Ishikawa (cell line): ENCODE measurements around the gene CCL5.

Source experiments
- CEBPB ChIP-seq: IDR thresholded peaks from 2 replicates; pipeline ENCODE4 v1.6.1; 2012
- CREB1 ChIP-seq: IDR thresholded peaks from 2 replicates; pipeline ENCODE4 v1.6.1; 2012; ENCODE audit warnings: low read depth
- EGR1 ChIP-seq: IDR thresholded peaks from 2 replicates; pipeline ENCODE4 v1.6.1; 2012
- EP300 ChIP-seq: IDR thresholded peaks from 2 replicates; pipeline ENCODE4 v1.6.1; 2012; ENCODE audit warnings: borderline replicate concordance
- FOXM1 ChIP-seq: IDR thresholded peaks from 2 replicates; pipeline ENCODE4 v1.6.1; 2012; ENCODE audit warnings: low read depth, borderline replicate concordance
- NFIC ChIP-seq: IDR thresholded peaks from 2 replicates; pipeline ENCODE4 v1.6.1; 2012
- RAD21 ChIP-seq: IDR thresholded peaks from 2 replicates; pipeline ENCODE4 v1.6.1; 2012; ENCODE audit warnings: low read depth
- TAF1 ChIP-seq: IDR thresholded peaks from 2 replicates; pipeline ENCODE4 v1.6.1; 2012; ENCODE audit warnings: low read depth, mild to moderate bottlenecking
- TCF12 ChIP-seq: IDR thresholded peaks from 2 replicates; pipeline ENCODE4 v1.6.1; 2012; ENCODE audit warnings: low read depth
- TEAD4 ChIP-seq: IDR thresholded peaks from 2 replicates; pipeline ENCODE4 v1.6.1; 2012
- YY1 ChIP-seq: IDR thresholded peaks from 2 replicates; pipeline ENCODE4 v1.6.1; 2012; ENCODE audit warnings: low read depth
- ZBTB7A ChIP-seq: IDR thresholded peaks from 2 replicates; pipeline ENCODE4 v1.6.1; 2012; ENCODE audit warnings: low read depth
- TF ChIP-seq, protein P1 (sequence below): IDR thresholded peaks from 2 replicates; pipeline ENCODE4 v1.6.1; 2012; ENCODE audit warnings: low read depth, mild to moderate bottlenecking
- TF ChIP-seq, protein P2 (sequence below): IDR thresholded peaks from 2 replicates; pipeline ENCODE4 v1.6.1; 2012
- TF ChIP-seq, protein P3 (sequence below): IDR thresholded peaks from 2 replicates; pipeline ENCODE4 v1.6.1; 2012

The CCL5 gene

DNA sequence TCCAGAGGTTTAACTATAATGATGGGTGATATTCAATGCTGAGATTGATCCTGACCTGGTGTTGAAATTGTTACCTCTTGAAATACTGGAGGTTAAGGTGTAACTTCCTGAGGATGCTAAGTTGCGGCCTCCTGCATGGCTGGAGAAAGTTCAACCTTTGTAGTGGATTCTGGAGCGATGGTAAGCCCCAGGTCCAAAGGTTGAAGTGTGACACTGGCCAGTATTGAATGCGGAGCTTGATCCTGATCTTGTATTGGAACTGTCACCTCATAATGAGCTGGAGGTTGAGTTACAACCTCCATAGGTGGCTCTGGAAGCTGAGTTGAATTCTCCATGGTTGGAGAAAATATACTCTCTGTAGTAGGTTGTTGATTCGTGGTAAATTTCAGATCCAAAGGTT, 33.4 kb upstream of the CCL5 start:
- TF ChIP-seq CREB1 (no peak), RAD21 (no peak), FOXM1 (no peak), EP300 (no peak), CEBPB (no peak), YY1 (no peak)
- TF ChIP-seq, protein P1, sequence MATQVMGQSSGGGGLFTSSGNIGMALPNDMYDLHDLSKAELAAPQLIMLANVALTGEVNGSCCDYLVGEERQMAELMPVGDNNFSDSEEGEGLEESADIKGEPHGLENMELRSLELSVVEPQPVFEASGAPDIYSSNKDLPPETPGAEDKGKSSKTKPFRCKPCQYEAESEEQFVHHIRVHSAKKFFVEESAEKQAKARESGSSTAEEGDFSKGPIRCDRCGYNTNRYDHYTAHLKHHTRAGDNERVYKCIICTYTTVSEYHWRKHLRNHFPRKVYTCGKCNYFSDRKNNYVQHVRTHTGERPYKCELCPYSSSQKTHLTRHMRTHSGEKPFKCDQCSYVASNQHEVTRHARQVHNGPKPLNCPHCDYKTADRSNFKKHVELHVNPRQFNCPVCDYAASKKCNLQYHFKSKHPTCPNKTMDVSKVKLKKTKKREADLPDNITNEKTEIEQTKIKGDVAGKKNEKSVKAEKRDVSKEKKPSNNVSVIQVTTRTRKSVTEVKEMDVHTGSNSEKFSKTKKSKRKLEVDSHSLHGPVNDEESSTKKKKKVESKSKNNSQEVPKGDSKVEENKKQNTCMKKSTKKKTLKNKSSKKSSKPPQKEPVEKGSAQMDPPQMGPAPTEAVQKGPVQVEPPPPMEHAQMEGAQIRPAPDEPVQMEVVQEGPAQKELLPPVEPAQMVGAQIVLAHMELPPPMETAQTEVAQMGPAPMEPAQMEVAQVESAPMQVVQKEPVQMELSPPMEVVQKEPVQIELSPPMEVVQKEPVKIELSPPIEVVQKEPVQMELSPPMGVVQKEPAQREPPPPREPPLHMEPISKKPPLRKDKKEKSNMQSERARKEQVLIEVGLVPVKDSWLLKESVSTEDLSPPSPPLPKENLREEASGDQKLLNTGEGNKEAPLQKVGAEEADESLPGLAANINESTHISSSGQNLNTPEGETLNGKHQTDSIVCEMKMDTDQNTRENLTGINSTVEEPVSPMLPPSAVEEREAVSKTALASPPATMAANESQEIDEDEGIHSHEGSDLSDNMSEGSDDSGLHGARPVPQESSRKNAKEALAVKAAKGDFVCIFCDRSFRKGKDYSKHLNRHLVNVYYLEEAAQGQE, result no peak
- TF ChIP-seq, protein P2, sequence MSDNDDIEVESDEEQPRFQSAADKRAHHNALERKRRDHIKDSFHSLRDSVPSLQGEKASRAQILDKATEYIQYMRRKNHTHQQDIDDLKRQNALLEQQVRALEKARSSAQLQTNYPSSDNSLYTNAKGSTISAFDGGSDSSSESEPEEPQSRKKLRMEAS, result no peak

GRCh38 chr17:35912942-35913341, 32.8 kb upstream of the CCL5 start:
- TF ChIP-seq CEBPB, result no peak
- no peak for TF ChIP-seq CREB1
- TF ChIP-seq EP300, result no peak
- TF ChIP-seq, protein P3, sequence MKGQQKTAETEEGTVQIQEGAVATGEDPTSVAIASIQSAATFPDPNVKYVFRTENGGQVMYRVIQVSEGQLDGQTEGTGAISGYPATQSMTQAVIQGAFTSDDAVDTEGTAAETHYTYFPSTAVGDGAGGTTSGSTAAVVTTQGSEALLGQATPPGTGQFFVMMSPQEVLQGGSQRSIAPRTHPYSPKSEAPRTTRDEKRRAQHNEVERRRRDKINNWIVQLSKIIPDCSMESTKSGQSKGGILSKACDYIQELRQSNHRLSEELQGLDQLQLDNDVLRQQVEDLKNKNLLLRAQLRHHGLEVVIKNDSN, result no peak
- TF ChIP-seq EGR1, result no peak
- no peak for TF ChIP-seq ZBTB7A
- no peak for TF ChIP-seq RAD21
- no peak for TF ChIP-seq NFIC
- TF ChIP-seq TEAD4, result no peak
- TF ChIP-seq, protein P2, result no peak
- TF ChIP-seq YY1, result no peak

DNA sequence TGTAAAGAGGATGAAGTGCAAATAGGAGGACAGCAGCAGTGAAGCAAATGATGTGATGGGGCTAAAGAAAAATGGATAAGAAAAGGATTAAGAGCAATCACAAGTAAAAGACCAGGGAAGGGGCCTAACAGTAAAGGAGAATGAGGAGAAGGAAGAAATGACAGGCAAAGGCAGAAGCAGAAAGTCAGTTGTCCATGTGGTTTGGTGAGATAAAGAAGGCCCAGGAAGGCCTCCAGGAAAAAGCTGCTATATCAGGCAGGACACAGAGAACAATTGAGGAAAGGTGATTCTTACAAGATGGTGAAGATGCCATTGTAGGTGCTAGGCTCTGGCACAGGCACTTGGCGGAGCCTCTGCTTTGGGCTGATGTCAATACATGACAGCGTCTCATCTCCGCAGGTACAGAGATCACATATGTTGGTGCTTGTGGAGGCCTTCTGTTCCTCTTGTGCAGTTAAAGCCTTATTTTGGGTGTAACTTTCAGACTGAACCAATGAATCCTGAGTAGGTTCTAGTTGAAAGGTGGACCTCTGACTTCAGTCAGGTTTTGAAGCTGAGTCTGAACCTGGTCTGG, 32.3 kb upstream of the CCL5 start:
- TF ChIP-seq EGR1 (no peak), TCF12 (no peak), NFIC (no peak), CREB1 (no peak), EP300 (no peak), RAD21 (no peak), YY1 (no peak), FOXM1 (no peak), ZBTB7A (no peak), TAF1 (no peak), TEAD4 (no peak), CEBPB (no peak)
- TF ChIP-seq, protein P3, result no peak
- TF ChIP-seq, protein P2, result no peak
- TF ChIP-seq, protein P1, result no peak

DNA sequence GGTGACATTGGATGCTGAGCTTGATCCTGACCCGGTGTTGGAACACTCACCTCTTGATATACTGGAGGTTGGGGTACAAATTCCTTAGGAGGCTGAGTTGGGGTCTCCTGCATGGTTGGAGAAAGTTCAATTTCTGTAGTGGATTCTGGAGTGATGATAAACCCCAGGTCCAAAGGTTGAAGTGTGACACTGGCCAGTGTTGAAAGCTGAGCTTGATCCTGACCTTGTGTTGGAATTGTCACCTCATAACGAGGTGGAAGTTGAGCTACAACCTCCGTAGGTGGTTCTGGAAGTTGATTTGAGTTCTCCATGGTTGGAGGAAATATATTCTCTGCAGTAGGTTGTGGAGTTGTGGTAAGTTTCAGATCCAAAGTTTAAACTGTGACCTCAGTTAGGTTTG, 29.2 kb upstream of the CCL5 start:
- no peak for TF ChIP-seq NFIC
- TF ChIP-seq FOXM1, result no peak
- TF ChIP-seq, protein P1, result no peak
- TF ChIP-seq CEBPB, result no peak
- TF ChIP-seq TAF1, result no peak
- no peak for TF ChIP-seq EP300
- TF ChIP-seq, protein P3, result no peak
